PC-3 (cell line): ENCODE data around the gene RBM4B. TPM values are rescaled to one million over a fixed set of nuclear protein-coding genes. Genes with fewer than 3 reads are reported as not detected.

ENCODE experiments used
- ATAC-seq: fragments of 200-7000 bp; cut with Tn5 transposase; 2 replicates; pipeline ENCODE4 v1.9.1; 2020; ENCODE audit warnings: mild to moderate bottlenecking, moderate library complexity
- BruUV-seq: library from RNA; stranded (reverse); fragments of 400-500 nt; replicated peaks from 2 replicates; lab custom pipeline; 2021; lab: Mats Ljungman, UMichigan
- CTCF ChIA-PET: fragments of 300-600 bp; sonication (Branson Sonifier 250); formaldehyde crosslinking; loops from one replicate; lab custom pipeline; 2022; ENCODE audit warnings: antibody characterized with exemption; lab: Charles Lee
- POLR2A ChIA-PET: fragments of 300-600 bp; sonication (Branson Sonifier 250); formaldehyde crosslinking; loops from one replicate; lab custom pipeline; 2022; ENCODE audit warnings: antibody characterized with exemption; ENCODE audit not compliant: unreplicated experiment; lab: Charles Lee
- DNase-seq: peaks from one replicate; pipeline ENCODE4 v3.0.0-alpha.2; 2015
- H2AFZ ChIP-seq: fragments of 300-600 bp; sonication (generic); 2 replicates; pipeline ENCODE4 v1.6.0; 2016; ENCODE audit warnings: antibody characterized with exemption, low read length
- H3F3A ChIP-seq: fragments of 300-600 bp; sonication (generic); one replicate; pipeline ENCODE4 v1.6.0; 2017; ENCODE audit warnings: antibody characterized with exemption, low read length, control low read depth, mild to moderate bottlenecking; ENCODE audit not compliant: unreplicated experiment
- H3K27ac ChIP-seq: fragments of 300-600 bp; sonication (generic); 2 replicates; pipeline ENCODE4 v1.5.1; 2016; ENCODE audit warnings: mild to moderate bottlenecking, low read length
- H3K27me3 ChIP-seq: fragments of 300-600 bp; sonication (generic); 2 replicates; pipeline ENCODE4 v1.6.1; 2016; ENCODE audit warnings: low read length, mixed read lengths
- H3K36me3 ChIP-seq: fragments of 300-600 bp; sonication (generic); 2 replicates; pipeline ENCODE4 v1.6.1; 2016; ENCODE audit warnings: low read depth, mixed run types, low read length, mixed read lengths
- H3K4me1 ChIP-seq: fragments of 300-600 bp; sonication (generic); 2 replicates; pipeline ENCODE4 v1.5.1; 2016; ENCODE audit warnings: low read length; ENCODE audit not compliant: insufficient read depth
- H3K4me2 ChIP-seq: fragments of 300-600 bp; sonication (generic); 2 replicates; pipeline ENCODE4 v1.6.0; 2016; ENCODE audit warnings: low read length
- H3K4me3 ChIP-seq: fragments of 300-600 bp; sonication (generic); 2 replicates; pipeline ENCODE4 v1.5.1; 2016; ENCODE audit warnings: mild to moderate bottlenecking, low read length, mixed read lengths
- H3K79me2 ChIP-seq: fragments of 300-600 bp; sonication (generic); 2 replicates; pipeline ENCODE4 v1.6.1; 2017; ENCODE audit warnings: low read length, mixed read lengths
- H3K9ac ChIP-seq: fragments of 300-600 bp; sonication (generic); 2 replicates; pipeline ENCODE4 v1.6.0; 2016; ENCODE audit warnings: mild to moderate bottlenecking, low read length
- H3K9me2 ChIP-seq: fragments of 300-600 bp; sonication (generic); replicated peaks from 2 replicates; pipeline ENCODE4 v1.6.1; 2016; ENCODE audit warnings: mixed run types, low read length, mixed read lengths
- H3K9me3 ChIP-seq: fragments of 300-600 bp; sonication (generic); 2 replicates; pipeline ENCODE4 v1.6.1; 2016; ENCODE audit warnings: low read length, mixed read lengths
- H4K20me1 ChIP-seq: fragments of 300-600 bp; sonication (generic); 2 replicates; pipeline ENCODE4 v1.6.1; 2016; ENCODE audit warnings: low read length, mixed read lengths
- CTCF ChIP-seq: fragments of 300-600 bp; sonication (generic); conservative IDR thresholded peaks from 2 replicates; pipeline ENCODE4 v1.5.1; 2017; ENCODE audit warnings: antibody characterized with exemption, low read depth, mild to moderate bottlenecking, low read length
- EZH2 ChIP-seq: fragments of 300-600 bp; sonication (generic); IDR thresholded peaks from one replicate; pipeline ENCODE4 v1.6.1; 2017; ENCODE audit warnings: antibody characterized with exemption, mild to moderate bottlenecking, low read length; ENCODE audit not compliant: unreplicated experiment
- EZH2phosphoT487 ChIP-seq: fragments of 300-600 bp; sonication (generic); IDR thresholded peaks from 2 replicates; pipeline ENCODE4 v1.6.1; 2018; ENCODE audit warnings: mild to moderate bottlenecking, antibody characterized with exemption, low read length, borderline replicate concordance
- intact Hi-C: fragments of 100-400 bp; cut with micrococcal nuclease; formaldehyde crosslinking; loops from 2 replicates; pipeline ENCODE4 v1.9.0; 2023
- total RNA-seq: library from RNA; depleted of rRNA; stranded (reverse); fragments of >200 nt; gene quantifications from 2 replicates; pipeline ENCODE4 v1.2.3, GENCODE V29; 2014

Gene RBM4B
- total RNA-seq, 1 experiment from 2014 or later: 40.2 TPM

GRCh38 chr11:66637557-66638176 is 40.0 kb downstream of the RBM4B start:
- H3K9me2 ChIP-seq: no peaks in the 10 kb centered on the region
- DNase-seq (no peak), ATAC-seq (peak; percentile 12)
- no peaks in the 10 kb centered on the region for H3K27me3 ChIP-seq
- intact Hi-C loops: loop anchor here (2.0 kb wide), 1 partner anchor 21 kb away; the partner anchor contains the start of gene RBM14
- H3K27ac ChIP-seq: peak overlapping the region; percentile 56
- peak overlapping the region; percentile 57 for H3K4me3 ChIP-seq
- peak overlapping the region; percentile 66 for H3K9ac ChIP-seq
- CTCF ChIA-PET: interaction anchor here (0.6 to 1.2 kb wide), 3 partner anchors 45 to 842 kb away, joined by 3 to 5 read pairs (median 3); partner anchors contain the start of gene CCDC87
- no peaks in the 10 kb centered on the region for H3K9me3 ChIP-seq
- peaks cover 97% of the 10 kb centered on the region for H3K79me2 ChIP-seq
- peak overlapping the region; percentile 76 for H2AFZ ChIP-seq
- H3K36me3 ChIP-seq: peaks cover 41% of the 10 kb centered on the region
- BruUV-seq: TSS peak; percentile 90
- POLR2A ChIA-PET: interaction anchor here (0.6 to 1.2 kb wide), 5 partner anchors 19 to 557 kb away, joined by 4 to 20 read pairs (median 5); partner anchors contain the start of genes DPP3, RBM14 and RBM4B
- peaks cover 7% of the 10 kb centered on the region for H3F3A ChIP-seq
- H4K20me1 ChIP-seq: peaks cover 48% of the 10 kb centered on the region
- peaks cover 37% of the 10 kb centered on the region for H3K4me1 ChIP-seq
- peak overlapping the region; percentile 80 for H3K4me2 ChIP-seq
- TF ChIP-seq EZH2phosphoT487 (no peak), EZH2 (no peak), CTCF (no peak)

GRCh38 chr11:66636411-66636810 is 41.3 kb downstream of the RBM4B start:
- CTCF ChIA-PET: no interaction called here
- no TSS peak for BruUV-seq

More at GRCh38 chr11:66636411-66636810, 41.3 kb downstream of the RBM4B start:
- no peak overlapping the region for H3K4me2 ChIP-seq
- H3K9me2 ChIP-seq: no peaks in the 10 kb centered on the region
- no peak overlapping the region for H3K4me3 ChIP-seq
- intact Hi-C loops: no loop called here
- H3K36me3 ChIP-seq: peaks cover 36% of the 10 kb centered on the region
- no peaks in the 10 kb centered on the region for H3K27me3 ChIP-seq
- no peak overlapping the region for H3K9ac ChIP-seq
- POLR2A ChIA-PET: no interaction called here
- H4K20me1 ChIP-seq: peaks cover 44% of the 10 kb centered on the region
- H3K27ac ChIP-seq: no peak overlapping the region
- H3F3A ChIP-seq: peaks cover 7% of the 10 kb centered on the region
- no peak overlapping the region for H2AFZ ChIP-seq
- DNase-seq: no peak
- H3K9me3 ChIP-seq: no peaks in the 10 kb centered on the region
- no peak for ATAC-seq
- TF ChIP-seq EZH2 (no peak), CTCF (no peak), EZH2phosphoT487 (no peak)
- H3K79me2 ChIP-seq: peaks cover 97% of the 10 kb centered on the region
- H3K4me1 ChIP-seq: peaks cover 24% of the 10 kb centered on the region
